ENCODE results near the gene SNRPA. TPM values are rescaled to one million over a fixed set of nuclear protein-coding genes. Genes with fewer than 3 reads are reported as not detected.

Gene SNRPA
- total RNA-seq, 2 experiments from 2014 or later = 214 to 315 TPM

- TF ChIP-seq CTCF (conservative IDR thresholded peaks at IDR 0.05; ENCODE audit: low read length) (no peak), EZH2phosphoT487 (IDR thresholded peaks at IDR 0.05; ENCODE audit: borderline replicate concordance, low read depth, low read length) (no peak)
- H2AFZ ChIP-seq (ENCODE audit: low read length) = no peak overlapping the region
- no TSS peak for BruUV-seq (replicated peaks)
- no peak for DNase-seq (ENCODE audit: low spot score)
- ChIA-PET CTCF (ENCODE audit: unreplicated experiment) (interaction anchor here (0.6 kb wide), 1 partner anchor 971 kb away, joined by 12 read pairs; the partner anchor contains the start of gene DYRK1B), POLR2A (interaction anchor here (1.2 to 1.5 kb wide), 2 partner anchors 27 to 55 kb away, joined by 3 to 4 read pairs; partner anchors contain the start of genes ACTMAP and SNRPA)
- H3K4me2 ChIP-seq (ENCODE audit: low read length) = peak overlapping the region; percentile 97; the same call in 1 of the 2 replicates
- intact Hi-C loops (cut with micrococcal nuclease; ENCODE audit: unreplicated experiment) = no loop called here
- peaks cover 27% of the 10 kb centered on the region for H4K20me1 ChIP-seq (ENCODE audit: insufficient read depth, low read length)
- H3K4me1 ChIP-seq (ENCODE audit: insufficient read depth, low read length, poor library complexity, severe bottlenecking) = peaks cover 70% of the 10 kb centered on the region
- H3K79me2 ChIP-seq (ENCODE audit: insufficient read depth, low read depth, low read length) = peaks cover 61% of the 10 kb centered on the region
- H3K9me3 ChIP-seq (ENCODE audit: low read length) = no peaks in the 10 kb centered on the region
- no peaks in the 10 kb centered on the region for H3K9me2 ChIP-seq (ENCODE audit: insufficient read depth, low read length)
- H3K4me3 ChIP-seq (ENCODE audit: low read depth, low read length, poor library complexity, severe bottlenecking) = no peak overlapping the region
- H3K36me3 ChIP-seq (ENCODE audit: insufficient read depth, low read length) = peaks cover 94% of the 10 kb centered on the region
- peak overlapping the region; percentile 81 for H3K27ac ChIP-seq (ENCODE audit: low read depth, low read length, poor library complexity, severe bottlenecking)
These were observed 54.4 kb downstream of the SNRPA start for GRCh38 chr19:40805258-40805868.

- peaks cover 83% of the 10 kb centered on the region for H3K36me3 ChIP-seq (ENCODE audit: insufficient read depth, low read length)
- POLR2A ChIA-PET = interaction anchor here (0.6 to 1.5 kb wide), 2 partner anchors 28 to 403 kb away, joined by 4 to 5 read pairs; no protein-coding TSS in a partner anchor
- H3K4me3 ChIP-seq (ENCODE audit: low read depth, low read length, poor library complexity, severe bottlenecking) = no peak overlapping the region
- no peaks in the 10 kb centered on the region for H3K9me3 ChIP-seq (ENCODE audit: low read length)
- DNase-seq (ENCODE audit: low spot score) = peak; percentile 81
- no peak for TF ChIP-seq EZH2phosphoT487 (IDR thresholded peaks at IDR 0.05; ENCODE audit: borderline replicate concordance, low read depth, low read length)
- TF ChIP-seq CTCF (conservative IDR thresholded peaks at IDR 0.05; ENCODE audit: low read length) = peak; percentile 92
- H3K9me2 ChIP-seq (ENCODE audit: insufficient read depth, low read length) = no peaks in the 10 kb centered on the region
- no peak overlapping the region for H2AFZ ChIP-seq (ENCODE audit: low read length)
- peak overlapping the region; percentile 18; the same call in 1 of the 2 replicates for H3K4me2 ChIP-seq (ENCODE audit: low read length)
- intact Hi-C loops (cut with micrococcal nuclease; ENCODE audit: unreplicated experiment) = loop anchor here (1.0 kb wide), 1 partner anchor 143 kb away; no protein-coding TSS in a partner anchor
- peaks cover 67% of the 10 kb centered on the region for H3K4me1 ChIP-seq (ENCODE audit: insufficient read depth, low read length, poor library complexity, severe bottlenecking)
- CTCF ChIA-PET (ENCODE audit: unreplicated experiment) = interaction anchor here (1.0 kb wide), 1 partner anchor 53 kb away, joined by 4 read pairs; no protein-coding TSS in a partner anchor
- BruUV-seq (replicated peaks) = no TSS peak
- H3K27ac ChIP-seq (ENCODE audit: low read depth, low read length, poor library complexity, severe bottlenecking) = peak overlapping the region; percentile 81
- H4K20me1 ChIP-seq (ENCODE audit: insufficient read depth, low read length) = peaks cover 27% of the 10 kb centered on the region
- peaks cover 49% of the 10 kb centered on the region for H3K79me2 ChIP-seq (ENCODE audit: insufficient read depth, low read depth, low read length)
These were observed 55.6 kb downstream of the SNRPA start for GRCh38 chr19:40806423-40807146.

Data from OCI-LY7 (cell line).